ENCODE data around the gene MAP4K5. TPM values are rescaled to one million over a fixed set of nuclear protein-coding genes. Genes with fewer than 3 reads are reported as not detected.

The MAP4K5 gene
- total RNA-seq, 4 donors from 2014 or later, result 81.5 to 138 (median 107) TPM

- no peak for TF ChIP-seq POLR2AphosphoS5 (IDR thresholded peaks at IDR 0.05)
- TF ChIP-seq, protein P1, sequence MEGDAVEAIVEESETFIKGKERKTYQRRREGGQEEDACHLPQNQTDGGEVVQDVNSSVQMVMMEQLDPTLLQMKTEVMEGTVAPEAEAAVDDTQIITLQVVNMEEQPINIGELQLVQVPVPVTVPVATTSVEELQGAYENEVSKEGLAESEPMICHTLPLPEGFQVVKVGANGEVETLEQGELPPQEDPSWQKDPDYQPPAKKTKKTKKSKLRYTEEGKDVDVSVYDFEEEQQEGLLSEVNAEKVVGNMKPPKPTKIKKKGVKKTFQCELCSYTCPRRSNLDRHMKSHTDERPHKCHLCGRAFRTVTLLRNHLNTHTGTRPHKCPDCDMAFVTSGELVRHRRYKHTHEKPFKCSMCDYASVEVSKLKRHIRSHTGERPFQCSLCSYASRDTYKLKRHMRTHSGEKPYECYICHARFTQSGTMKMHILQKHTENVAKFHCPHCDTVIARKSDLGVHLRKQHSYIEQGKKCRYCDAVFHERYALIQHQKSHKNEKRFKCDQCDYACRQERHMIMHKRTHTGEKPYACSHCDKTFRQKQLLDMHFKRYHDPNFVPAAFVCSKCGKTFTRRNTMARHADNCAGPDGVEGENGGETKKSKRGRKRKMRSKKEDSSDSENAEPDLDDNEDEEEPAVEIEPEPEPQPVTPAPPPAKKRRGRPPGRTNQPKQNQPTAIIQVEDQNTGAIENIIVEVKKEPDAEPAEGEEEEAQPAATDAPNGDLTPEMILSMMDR (IDR thresholded peaks at IDR 0.05), result no peak
- TF ChIP-seq POLR2A (IDR thresholded peaks at IDR 0.05), result no peak
- no peak for TF ChIP-seq EP300 (IDR thresholded peaks at IDR 0.05)
- H3K36me3 ChIP-seq, result peaks cover 0 to 5% of the 10 kb centered on the region in 2 donors
- no peak overlapping the region for H3K27ac ChIP-seq
- WGBS, 2 donors (ENCODE audit: low coverage in 1 of 2), result 87 to 100% methylated on average over 1 to 2 of the region's 2 CpGs
- no peaks in the 10 kb centered on the region for H3K4me1 ChIP-seq
- no peak for ATAC-seq
- no peaks in the 10 kb centered on the region for H3K9me3 ChIP-seq
- H3K27me3 ChIP-seq, result no peaks in the 10 kb centered on the region
- no peak overlapping the region for H3K4me3 ChIP-seq
Measured at GRCh38 chr14:50379563-50379962, 152.8 kb downstream of the MAP4K5 start.

DNA sequence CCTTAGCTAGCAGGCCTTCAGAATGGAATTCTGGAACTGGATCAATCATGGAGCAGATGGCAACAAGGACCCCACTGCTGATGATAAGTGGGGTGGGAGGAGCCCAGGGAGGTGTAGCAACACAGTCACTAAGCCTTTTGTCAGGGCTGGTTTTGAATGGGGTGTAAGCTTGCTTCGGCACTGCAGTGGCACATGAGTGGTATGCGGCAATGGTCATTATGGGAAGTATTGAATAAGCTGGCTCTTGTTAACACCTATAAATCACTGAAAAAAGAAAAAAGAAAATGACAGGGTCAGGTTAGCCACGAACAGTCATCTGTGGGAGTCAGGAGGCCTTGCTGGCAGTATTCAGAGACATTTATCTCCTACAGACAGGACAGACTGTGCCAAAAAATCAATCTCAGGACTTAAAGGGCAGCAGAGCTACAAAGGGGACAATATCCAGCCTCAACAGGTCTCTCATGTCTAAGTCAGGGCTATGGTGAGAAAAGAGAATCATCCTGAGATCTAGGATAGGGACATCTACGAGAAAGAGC is 154.8 kb downstream of the MAP4K5 start:
- no peak overlapping the region for H3K27ac ChIP-seq
- no peak for TF ChIP-seq EP300 (IDR thresholded peaks at IDR 0.05)
- TF ChIP-seq POLR2A (IDR thresholded peaks at IDR 0.05), result no peak
- no peak for TF ChIP-seq POLR2AphosphoS5 (IDR thresholded peaks at IDR 0.05)
- TF ChIP-seq, protein P1 (IDR thresholded peaks at IDR 0.05), result no peak
- H3K4me3 ChIP-seq, result no peak overlapping the region
- H3K36me3 ChIP-seq, result peaks cover 0 to 5% of the 10 kb centered on the region in 2 donors
- no peaks in the 10 kb centered on the region for H3K4me1 ChIP-seq
- no peaks in the 10 kb centered on the region for H3K9me3 ChIP-seq
- 50 to 81% methylated on average over 1 to 4 of the region's 4 CpGs for WGBS, 2 donors (ENCODE audit: low coverage in 1 of 2)
- H3K27me3 ChIP-seq, result no peaks in the 10 kb centered on the region
- ATAC-seq, result no peak

DNA sequence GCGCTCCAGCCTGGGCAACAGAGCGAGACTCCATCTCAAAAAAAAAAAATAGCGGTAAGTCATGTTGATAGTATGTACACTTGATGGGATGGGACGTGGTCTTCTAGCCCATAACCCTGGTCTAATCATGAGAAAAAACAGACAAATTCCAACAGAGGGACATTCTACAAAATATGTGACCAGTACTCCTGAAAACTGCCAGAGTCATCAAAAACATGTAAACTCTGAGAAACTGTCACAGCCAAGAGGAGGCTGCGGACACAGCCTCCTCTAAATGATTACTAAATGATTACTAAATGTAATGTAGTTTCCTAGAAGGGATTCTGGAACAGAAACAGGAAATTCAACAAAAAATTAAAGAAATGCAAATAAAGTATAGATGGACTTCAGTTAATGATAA is 156.6 kb downstream of the MAP4K5 start:
- H3K4me1 ChIP-seq, result no peaks in the 10 kb centered on the region
- H3K36me3 ChIP-seq, result peaks cover 0 to 5% of the 10 kb centered on the region in 2 donors
- no peaks in the 10 kb centered on the region for H3K9me3 ChIP-seq
- no peak overlapping the region for H3K4me3 ChIP-seq
- 89 to 93% methylated on average over 5 of the region's 5 CpGs for WGBS, 2 donors (ENCODE audit: low coverage in 1 of 2)
- TF ChIP-seq, protein P1 (IDR thresholded peaks at IDR 0.05), result no peak
- no peak for TF ChIP-seq EP300 (IDR thresholded peaks at IDR 0.05)
- no peak for TF ChIP-seq POLR2A (IDR thresholded peaks at IDR 0.05)
- TF ChIP-seq POLR2AphosphoS5 (IDR thresholded peaks at IDR 0.05), result no peak
- ATAC-seq, result no peak
- H3K27me3 ChIP-seq, result no peaks in the 10 kb centered on the region
- H3K27ac ChIP-seq, result no peak overlapping the region

GRCh38 chr14:50373959-50374358 is 158.4 kb downstream of the MAP4K5 start:
- H3K36me3 ChIP-seq, result peaks cover 0 to 2% of the 10 kb centered on the region in 2 donors
- no peaks in the 10 kb centered on the region for H3K4me1 ChIP-seq
- no peak for TF ChIP-seq POLR2AphosphoS5 (IDR thresholded peaks at IDR 0.05)
- no peak for ATAC-seq
- 83 to 100% methylated on average over 3 of the region's 3 CpGs for WGBS, 2 donors (ENCODE audit: low coverage in 1 of 2)
- no peak overlapping the region for H3K4me3 ChIP-seq
- no peak overlapping the region for H3K27ac ChIP-seq
- no peaks in the 10 kb centered on the region for H3K9me3 ChIP-seq
- H3K27me3 ChIP-seq, result no peaks in the 10 kb centered on the region

GRCh38 chr14:50371546-50371945 is 160.8 kb downstream of the MAP4K5 start:
- Histone ChIP-seq H3K36me3 (no peaks in the 10 kb centered on the region), H3K27ac (no peak overlapping the region), H3K4me1 (no peaks in the 10 kb centered on the region), H3K4me3 (no peak overlapping the region), H3K9me3 (no peaks in the 10 kb centered on the region), H3K27me3 (no peaks in the 10 kb centered on the region)
- no peak for ATAC-seq
- 100% methylated on average over 1 of the region's 4 CpGs; no CpG with 5 or more reads in 1 of the 2 donors for WGBS, 2 donors (ENCODE audit: low coverage in 1 of 2)
- no peak for TF ChIP-seq POLR2A (IDR thresholded peaks at IDR 0.05)
- no peak for TF ChIP-seq POLR2AphosphoS5 (IDR thresholded peaks at IDR 0.05)
- no peak for TF ChIP-seq EP300 (IDR thresholded peaks at IDR 0.05)
- TF ChIP-seq, protein P1 (IDR thresholded peaks at IDR 0.05), result no peak

Small RNAs within 50 kb of the gene (small RNA-seq; reads per million reads assigned to genes)
- 0 reads per million in 4 donors for gene RF00019
- 0 reads per million in 4 donors for gene SNRPGP1

Other genes with a start within 250 kb of the MAP4K5 start
- gene L2HGDH, start 220.3 kb downstream of the MAP4K5 start, total RNA-seq, result 10 to 100 TPM in 1 of 4 donors, 1 to 10 TPM in 3; 3.4 to 10.2 (median 7.0) TPM
- 10 to 100 TPM; 21.1 to 28.3 (median 22.1) TPM for gene DMAC2L, start 220.2 kb downstream of the MAP4K5 start, total RNA-seq
- gene CDKL1, start 135.7 kb downstream of the MAP4K5 start, total RNA-seq, result 10 to 100 TPM in 1 of 4 donors, 1 to 10 TPM in 3; 4.2 to 10.3 (median 6.2) TPM
- gene ATL1, start 27.6 kb upstream of the MAP4K5 start, total RNA-seq, result 10 to 100 TPM; 17.2 to 22.3 (median 21.6) TPM
- gene SAV1, start 135.7 kb upstream of the MAP4K5 start, total RNA-seq, result 10 to 100 TPM; 34.8 to 48.7 (median 42.5) TPM